Frontal cortex (tissue), 4 donors: Measurements from ENCODE around the gene QKI. TPM values are rescaled to one million over a fixed set of nuclear protein-coding genes. Genes with fewer than 3 reads are reported as not detected.
"Not testable (repeated sequence)": the region's sequence is repeated elsewhere in the genome, so short reads cannot be mapped to it uniquely, and the experiment has no call there.

ENCODE experiments used
- DNase-seq, 2 donors: peaks; one replicate each; pipeline ENCODE4 v3.0.0; 2012; ENCODE audit warnings: low spot score in 2 of 2
- FAIRE-seq: peaks from 2 replicates; lab custom pipeline; 2012; peaks lifted over from hg19 to GRCh38; lab: Jason Lieb, UNC
- total RNA-seq: library from RNA; depleted of rRNA; stranded (reverse); fragments of >200 nt; gene quantifications from one replicate; pipeline ENCODE4 v1.2.3, GENCODE V29; 2014
- donor health status: control.
- donor health status: control.
- donor health status: control.

QKI gene
- 218 TPM for total RNA-seq

- DNase-seq, result peak; percentile 77 to 88
- no peak for FAIRE-seq
Observed at GRCh38 chr6:163414117-163414945, at the start of gene QKI. QKI (plus strand) TSS chr6:163414718; CDS start chr6:163415194, 476 bp downstream.

- DNase-seq (no peak), FAIRE-seq (no peak)
Observed at GRCh38 chr6:163366288-163366687, 48.2 kb upstream of the QKI start.

DNA sequence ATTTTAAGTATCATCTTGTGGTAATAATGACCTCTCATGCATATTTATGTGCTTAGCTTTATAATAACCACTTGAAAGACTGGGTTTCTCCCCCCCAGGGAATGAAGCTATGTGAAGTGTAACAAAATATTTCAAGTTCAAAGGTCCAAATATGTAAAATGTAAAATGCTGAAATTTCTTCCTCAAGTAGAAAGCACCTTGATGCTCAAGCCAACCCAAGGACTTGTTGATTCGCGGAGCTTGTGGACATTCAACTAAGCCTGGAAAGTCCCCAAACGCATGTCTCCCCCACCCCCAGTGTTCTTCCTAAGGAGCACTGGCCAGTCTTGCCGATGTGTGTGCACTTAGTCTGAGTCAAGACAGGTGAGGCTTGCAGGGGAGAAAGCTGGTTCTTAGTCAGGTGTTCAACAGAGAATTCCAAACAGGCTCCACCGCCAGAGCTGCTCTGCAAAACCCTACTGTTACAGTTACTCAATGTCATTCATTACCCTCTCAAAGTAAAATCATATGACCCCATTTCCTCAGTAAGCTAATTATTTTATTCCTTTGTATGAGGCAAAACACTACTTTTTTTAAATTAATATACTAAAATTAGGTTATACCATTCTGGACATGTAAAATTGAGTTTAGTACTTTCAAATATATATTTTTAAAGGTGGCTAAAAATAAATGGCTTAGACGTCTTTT, 46.9 kb upstream of the QKI start:
- DNase-seq (no peak), FAIRE-seq (no peak)

DNA sequence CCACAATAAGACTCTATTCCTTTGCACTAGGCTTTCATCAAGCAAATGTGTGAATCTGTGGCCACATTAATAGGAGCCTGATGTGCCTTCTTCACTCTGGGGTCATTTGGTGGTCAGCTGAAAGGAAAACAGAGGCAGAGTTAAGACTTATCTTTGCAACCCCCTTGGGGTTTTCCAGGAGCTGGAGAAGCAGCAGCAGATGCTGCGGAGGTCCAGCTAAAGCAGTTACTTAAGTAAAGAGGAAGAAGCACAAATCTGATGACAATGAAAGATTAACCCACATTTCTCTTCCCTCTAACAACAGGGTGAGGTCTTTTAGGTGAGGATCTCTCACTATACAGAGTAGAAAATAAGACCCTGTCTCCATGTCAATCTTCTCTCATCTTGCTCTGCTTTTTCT, 45.4 kb upstream of the QKI start:
- DNase-seq (no peak), FAIRE-seq (no peak)

DNA sequence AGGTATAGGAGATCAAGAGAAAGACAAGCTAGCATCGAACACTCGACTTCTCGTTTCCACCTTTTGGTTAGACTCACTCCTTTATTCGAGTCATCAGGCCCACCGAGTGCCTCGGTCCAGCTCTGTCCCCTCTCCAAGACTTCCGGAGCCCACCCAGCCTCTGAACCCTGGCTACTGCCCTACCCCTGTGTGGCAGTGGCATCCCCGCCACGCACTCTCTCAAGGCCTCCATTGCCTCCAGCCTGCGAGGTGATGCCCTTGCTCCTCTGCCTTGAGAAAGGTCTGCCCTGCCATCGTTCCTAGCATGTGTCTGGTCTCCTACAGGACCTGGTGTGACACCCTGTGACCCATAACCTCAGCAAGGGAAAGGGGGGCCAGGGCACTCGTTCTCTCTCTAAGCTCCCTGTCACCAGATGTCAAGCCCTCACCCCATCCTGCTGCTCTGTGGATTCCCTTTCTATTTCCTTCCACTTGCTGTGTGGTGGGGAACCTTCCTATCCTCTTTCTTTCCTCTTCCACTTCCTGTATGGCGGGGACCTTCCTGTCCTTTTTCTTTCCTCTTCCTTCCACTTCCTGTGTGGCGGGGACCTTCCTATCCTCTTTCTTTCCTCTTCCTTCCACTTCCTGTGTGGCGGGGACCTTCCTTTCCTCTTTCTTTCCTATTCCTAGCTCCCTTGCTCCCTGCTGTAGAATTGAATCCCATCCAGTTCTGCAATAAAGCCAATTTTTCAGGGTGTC, 44.7 kb upstream of the QKI start:
- DNase-seq (no peak), FAIRE-seq (no peak)

GRCh38 chr6:163370464-163371117, 43.9 kb upstream of the QKI start:
- FAIRE-seq (no peak), DNase-seq (no peak)

GRCh38 chr6:163371129-163371528, 43.4 kb upstream of the QKI start:
- DNase-seq (no peak), FAIRE-seq (no peak)

- DNase-seq (no peak), FAIRE-seq (no peak)
Observed at GRCh38 chr6:163373240-163373639, 41.3 kb upstream of the QKI start.

DNA sequence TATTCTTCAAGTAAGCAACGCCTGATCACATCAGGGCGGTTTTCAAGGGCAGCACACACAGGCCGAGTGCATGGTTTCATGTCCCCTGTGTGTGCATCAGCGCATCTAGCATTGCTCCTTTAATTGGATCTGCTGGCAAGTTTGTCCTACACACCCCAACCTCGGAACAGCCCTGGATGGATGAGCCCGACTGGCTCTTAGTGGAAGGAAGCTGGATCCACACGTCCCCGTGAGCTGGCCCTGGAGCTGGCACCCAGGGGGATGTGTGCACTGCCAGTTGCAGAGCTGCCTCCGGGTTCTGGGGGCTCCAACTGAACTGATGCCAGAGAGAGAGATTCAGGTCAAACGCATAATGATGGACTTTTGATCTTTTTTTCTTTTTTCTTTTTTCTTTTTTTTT, 39.2 kb upstream of the QKI start:
- no peak for FAIRE-seq
- no peak for DNase-seq

DNA sequence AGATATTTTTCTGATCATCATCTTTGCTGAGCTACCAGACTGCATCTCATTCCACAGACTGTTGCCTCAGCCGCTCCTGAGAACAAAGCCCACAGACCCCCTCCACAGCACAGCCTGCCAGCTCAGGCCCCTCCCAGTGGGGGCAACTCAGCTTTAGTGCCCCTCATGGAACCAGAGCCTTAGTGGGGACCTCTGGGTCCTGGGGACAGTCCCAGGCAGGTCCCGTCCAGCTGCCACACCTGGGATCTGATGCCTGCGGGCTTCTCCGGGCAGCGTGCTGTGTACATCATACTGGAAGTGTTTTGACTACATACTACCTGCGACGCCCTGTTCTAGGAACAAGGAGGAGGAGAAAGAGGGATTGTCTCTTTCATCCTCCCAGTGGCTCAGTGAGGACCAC, 38.3 kb upstream of the QKI start:
- DNase-seq (no peak), FAIRE-seq (no peak)

GRCh38 chr6:163377561-163377960, 37.0 kb upstream of the QKI start:
- no peak for DNase-seq
- FAIRE-seq, result no peak

DNA sequence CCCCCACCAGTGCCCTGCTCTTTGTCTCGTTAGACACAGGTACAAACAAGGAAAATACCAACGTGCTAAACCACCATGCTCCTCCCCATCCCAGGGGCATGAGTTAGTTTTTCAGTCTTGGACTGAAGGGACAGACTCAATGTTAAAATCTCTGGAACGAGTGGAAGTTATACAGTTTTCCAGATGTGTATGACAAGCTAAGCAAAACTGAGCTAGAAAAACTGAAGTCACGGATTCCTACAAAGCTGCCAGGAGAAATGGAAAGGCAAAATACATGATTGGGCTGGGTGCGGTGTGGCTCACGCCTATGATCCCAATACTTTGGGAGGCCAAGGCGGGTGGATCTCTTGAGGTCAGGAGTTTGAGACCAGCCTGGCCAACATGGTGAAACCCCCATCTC, 34.3 kb upstream of the QKI start:
- DNase-seq, result no peak

GRCh38 chr6:163381118-163381756, 33.3 kb upstream of the QKI start:
- FAIRE-seq, result no peak

More for the DNA sequence above, 34.3 kb upstream of the QKI start:
- FAIRE-seq, result no peak

GRCh38 chr6:163383396-163383795, 31.1 kb upstream of the QKI start:
- not testable (repeated sequence) for FAIRE-seq, DNase-seq

More at GRCh38 chr6:163381118-163381756, 33.3 kb upstream of the QKI start:
- DNase-seq, result no peak

DNA sequence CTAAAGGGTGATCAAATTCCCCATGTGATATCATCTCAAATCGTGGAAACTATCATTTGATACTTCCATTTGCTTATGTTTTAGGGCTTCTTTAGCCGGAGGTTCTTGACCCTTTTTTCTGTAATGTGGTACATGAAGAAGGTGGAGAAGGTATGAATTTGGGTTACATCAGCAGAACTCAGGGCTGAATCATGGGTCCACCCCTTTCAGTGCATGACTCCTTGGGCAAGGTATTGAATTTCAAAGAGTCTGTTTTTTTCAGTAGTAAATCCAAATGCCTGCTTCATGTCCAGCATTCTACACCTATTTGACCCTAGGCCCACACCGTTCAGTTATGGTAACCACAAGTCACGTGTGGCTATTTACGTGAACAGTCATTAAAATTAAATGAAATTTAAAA, 30.6 kb upstream of the QKI start:
- DNase-seq, result no peak
- FAIRE-seq, result no peak

DNA sequence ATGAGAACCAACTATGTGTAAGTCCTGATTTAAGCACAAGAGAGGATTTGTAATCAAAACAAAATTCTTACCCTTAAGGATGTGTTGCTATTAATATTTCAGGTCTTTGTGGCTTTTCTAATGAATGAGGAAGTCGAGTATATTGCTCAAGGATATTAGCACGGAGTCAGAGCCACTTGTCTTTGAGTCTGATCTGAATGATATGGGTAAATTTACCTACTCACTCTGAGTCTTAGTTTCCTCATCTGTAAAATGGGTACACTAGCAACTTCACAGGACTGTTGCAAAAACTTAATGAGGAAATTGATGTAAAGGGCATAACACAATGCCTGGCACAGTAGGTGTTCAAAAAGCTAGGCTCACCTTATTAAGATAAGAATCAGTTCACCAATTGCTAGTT, 30.0 kb upstream of the QKI start:
- DNase-seq (no peak), FAIRE-seq (no peak)

GRCh38 chr6:163385503-163385902, 29.0 kb upstream of the QKI start:
- FAIRE-seq, DNase-seq: not testable (repeated sequence)

- DNase-seq (no peak), FAIRE-seq (no peak)
Observed at GRCh38 chr6:163386329-163386908, 28.1 kb upstream of the QKI start.

DNA sequence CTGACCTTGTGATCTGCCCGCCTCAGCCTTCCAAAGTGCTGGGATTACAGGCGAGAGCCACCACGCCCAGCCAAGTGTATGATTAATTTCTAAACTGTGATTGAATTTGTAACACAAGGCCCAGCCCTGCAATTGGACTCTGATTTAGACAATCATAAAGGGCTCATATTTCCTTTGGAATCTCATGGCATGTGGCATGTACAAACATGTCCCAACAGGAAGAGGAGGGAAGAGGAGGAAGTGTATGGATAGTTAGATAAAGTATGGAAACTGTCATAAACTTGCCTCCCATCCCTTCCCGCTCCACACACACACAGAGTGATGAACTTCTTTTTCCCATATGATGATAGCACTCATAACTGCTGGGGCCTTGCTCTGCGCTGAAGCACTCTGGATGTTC, 27.2 kb upstream of the QKI start:
- FAIRE-seq (no peak), DNase-seq (no peak)
